ENCODE results near the gene DUSP14. TPM values are rescaled to one million over a fixed set of nuclear protein-coding genes. Genes with fewer than 3 reads are reported as not detected.

The DUSP14 gene
- total RNA-seq, 1 experiment from 2014 or later, result 22.4 TPM

DNA sequence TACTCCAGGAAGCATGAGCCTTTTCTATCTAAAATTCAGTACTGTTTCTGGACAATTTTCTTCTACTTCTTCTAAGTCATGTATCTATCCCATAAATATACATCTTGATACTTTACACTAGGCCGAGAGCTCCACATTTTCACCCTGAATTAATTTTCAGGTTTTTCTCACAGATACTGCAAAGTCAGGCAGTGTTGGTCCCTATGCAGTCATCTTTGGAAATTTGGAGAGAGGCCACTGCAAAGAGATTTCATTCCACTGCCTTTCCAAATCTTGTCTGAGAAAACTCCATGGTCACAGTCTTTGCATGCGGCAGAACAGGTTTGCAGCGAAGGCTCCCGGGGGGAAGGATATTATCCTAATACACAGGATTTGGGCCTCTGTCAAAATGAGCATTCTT is 28.2 kb downstream of the DUSP14 start (continued):
- TF ChIP-seq ZNF532 (CRISPR knock-in tag; IDR thresholded peaks at IDR 0.05; ENCODE audit: borderline replicate concordance), result no peak
- no peak for TF ChIP-seq SMAD3 (CRISPR knock-in tag; IDR thresholded peaks at IDR 0.05; ENCODE audit: borderline replicate concordance)
- no peak for TF ChIP-seq CREB1 (CRISPR knock-in tag; IDR thresholded peaks at IDR 0.05)
- TF ChIP-seq NR2C2 (CRISPR knock-in tag; IDR thresholded peaks at IDR 0.05), result no peak
- no peak for TF ChIP-seq JUN (CRISPR knock-in tag; IDR thresholded peaks at IDR 0.05)
- no peak for TF ChIP-seq NR1H2 (CRISPR knock-in tag; IDR thresholded peaks at IDR 0.05)
- TF ChIP-seq, protein P1, sequence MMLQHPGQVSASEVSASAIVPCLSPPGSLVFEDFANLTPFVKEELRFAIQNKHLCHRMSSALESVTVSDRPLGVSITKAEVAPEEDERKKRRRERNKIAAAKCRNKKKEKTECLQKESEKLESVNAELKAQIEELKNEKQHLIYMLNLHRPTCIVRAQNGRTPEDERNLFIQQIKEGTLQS (CRISPR knock-in tag; conservative IDR thresholded peaks at IDR 0.05), result no peak

DNA sequence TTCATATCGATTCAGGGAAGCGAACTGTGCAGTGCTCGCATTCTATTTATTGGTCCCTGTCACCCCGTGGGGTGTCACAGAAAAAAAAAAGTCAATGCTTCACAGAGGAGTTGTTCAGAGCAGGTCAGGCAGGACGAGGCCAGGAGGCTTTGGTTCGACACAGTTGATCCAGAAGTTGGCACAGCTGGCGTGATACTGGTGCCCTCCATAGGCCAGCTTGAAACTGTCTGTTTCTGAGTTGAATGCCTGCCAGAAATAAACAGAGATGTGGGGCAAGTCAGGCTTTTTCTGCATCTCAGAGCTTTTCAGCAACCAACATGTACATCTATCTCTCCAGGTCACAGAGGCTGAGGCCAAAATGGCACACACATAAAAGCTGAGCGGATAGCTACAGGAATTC is 29.1 kb downstream of the DUSP14 start:
- H3K27me3 Mint-ChIP-seq (ENCODE audit: low read depth), result no peaks in the 10 kb centered on the region; the same call in 1 of the 2 replicates
- H3K27ac Mint-ChIP-seq, result no peak overlapping the region
- ChIA-PET CTCF (interaction anchor here (1.1 to 2.0 kb wide), 3 partner anchors 91 to 297 kb away, joined by 3 to 5 read pairs (median 4); partner anchors contain the start of gene SYNRG), POLR2A (no interaction called here)
- ATAC-seq (no peak), DNase-seq (ENCODE audit: low spot score) (no peak)
- no peaks in the 10 kb centered on the region for H3K9me3 Mint-ChIP-seq
- H3K4me3 Mint-ChIP-seq, result no peak overlapping the region
- no peaks in the 10 kb centered on the region for H3K4me1 Mint-ChIP-seq
- H3K36me3 Mint-ChIP-seq, result peaks cover 21% of the 10 kb centered on the region
- TF ChIP-seq MXD4 (CRISPR knock-in tag; IDR thresholded peaks at IDR 0.05; ENCODE audit: borderline replicate concordance), result no peak
- TF ChIP-seq, protein P2, sequence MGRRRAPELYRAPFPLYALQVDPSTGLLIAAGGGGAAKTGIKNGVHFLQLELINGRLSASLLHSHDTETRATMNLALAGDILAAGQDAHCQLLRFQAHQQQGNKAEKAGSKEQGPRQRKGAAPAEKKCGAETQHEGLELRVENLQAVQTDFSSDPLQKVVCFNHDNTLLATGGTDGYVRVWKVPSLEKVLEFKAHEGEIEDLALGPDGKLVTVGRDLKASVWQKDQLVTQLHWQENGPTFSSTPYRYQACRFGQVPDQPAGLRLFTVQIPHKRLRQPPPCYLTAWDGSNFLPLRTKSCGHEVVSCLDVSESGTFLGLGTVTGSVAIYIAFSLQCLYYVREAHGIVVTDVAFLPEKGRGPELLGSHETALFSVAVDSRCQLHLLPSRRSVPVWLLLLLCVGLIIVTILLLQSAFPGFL (CRISPR knock-in tag; IDR thresholded peaks at IDR 0.05; ENCODE audit: borderline replicate concordance), result no peak
- TF ChIP-seq SP1 (CRISPR knock-in tag; conservative IDR thresholded peaks at IDR 0.05), result no peak
- no peak for TF ChIP-seq ZBTB21 (CRISPR knock-in tag; IDR thresholded peaks at IDR 0.05; ENCODE audit: borderline replicate concordance)
- TF ChIP-seq ZSCAN18 (CRISPR knock-in tag; IDR thresholded peaks at IDR 0.05), result no peak
- no peak for TF ChIP-seq CDX4 (CRISPR knock-in tag; IDR thresholded peaks at IDR 0.05; ENCODE audit: borderline replicate concordance)
- TF ChIP-seq, protein P3, sequence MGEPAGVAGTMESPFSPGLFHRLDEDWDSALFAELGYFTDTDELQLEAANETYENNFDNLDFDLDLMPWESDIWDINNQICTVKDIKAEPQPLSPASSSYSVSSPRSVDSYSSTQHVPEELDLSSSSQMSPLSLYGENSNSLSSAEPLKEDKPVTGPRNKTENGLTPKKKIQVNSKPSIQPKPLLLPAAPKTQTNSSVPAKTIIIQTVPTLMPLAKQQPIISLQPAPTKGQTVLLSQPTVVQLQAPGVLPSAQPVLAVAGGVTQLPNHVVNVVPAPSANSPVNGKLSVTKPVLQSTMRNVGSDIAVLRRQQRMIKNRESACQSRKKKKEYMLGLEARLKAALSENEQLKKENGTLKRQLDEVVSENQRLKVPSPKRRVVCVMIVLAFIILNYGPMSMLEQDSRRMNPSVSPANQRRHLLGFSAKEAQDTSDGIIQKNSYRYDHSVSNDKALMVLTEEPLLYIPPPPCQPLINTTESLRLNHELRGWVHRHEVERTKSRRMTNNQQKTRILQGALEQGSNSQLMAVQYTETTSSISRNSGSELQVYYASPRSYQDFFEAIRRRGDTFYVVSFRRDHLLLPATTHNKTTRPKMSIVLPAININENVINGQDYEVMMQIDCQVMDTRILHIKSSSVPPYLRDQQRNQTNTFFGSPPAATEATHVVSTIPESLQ (CRISPR knock-in tag; IDR thresholded peaks at IDR 0.05), result no peak
- TF ChIP-seq CREB1 (CRISPR knock-in tag; IDR thresholded peaks at IDR 0.05), result no peak
- TF ChIP-seq TEAD1 (CRISPR knock-in tag; IDR thresholded peaks at IDR 0.05), result no peak
- TF ChIP-seq GTF2I (CRISPR knock-in tag; conservative IDR thresholded peaks at IDR 0.05), result no peak
- no peak for TF ChIP-seq FOXP4 (CRISPR knock-in tag; IDR thresholded peaks at IDR 0.05)
- no peak for TF ChIP-seq HMGA2 (CRISPR knock-in tag; IDR thresholded peaks at IDR 0.05)
- TF ChIP-seq CREM (CRISPR knock-in tag; IDR thresholded peaks at IDR 0.05), result no peak
- no peak for TF ChIP-seq KAT7 (CRISPR knock-in tag; IDR thresholded peaks at IDR 0.05; ENCODE audit: borderline replicate concordance)
- no peak for TF ChIP-seq ATF2 (CRISPR knock-in tag; IDR thresholded peaks at IDR 0.05; ENCODE audit: borderline replicate concordance, low read depth)

Data from WTC11 (cell line).